ENCODE measurements around the gene TNFRSF19.

TNFRSF19 gene

DNA sequence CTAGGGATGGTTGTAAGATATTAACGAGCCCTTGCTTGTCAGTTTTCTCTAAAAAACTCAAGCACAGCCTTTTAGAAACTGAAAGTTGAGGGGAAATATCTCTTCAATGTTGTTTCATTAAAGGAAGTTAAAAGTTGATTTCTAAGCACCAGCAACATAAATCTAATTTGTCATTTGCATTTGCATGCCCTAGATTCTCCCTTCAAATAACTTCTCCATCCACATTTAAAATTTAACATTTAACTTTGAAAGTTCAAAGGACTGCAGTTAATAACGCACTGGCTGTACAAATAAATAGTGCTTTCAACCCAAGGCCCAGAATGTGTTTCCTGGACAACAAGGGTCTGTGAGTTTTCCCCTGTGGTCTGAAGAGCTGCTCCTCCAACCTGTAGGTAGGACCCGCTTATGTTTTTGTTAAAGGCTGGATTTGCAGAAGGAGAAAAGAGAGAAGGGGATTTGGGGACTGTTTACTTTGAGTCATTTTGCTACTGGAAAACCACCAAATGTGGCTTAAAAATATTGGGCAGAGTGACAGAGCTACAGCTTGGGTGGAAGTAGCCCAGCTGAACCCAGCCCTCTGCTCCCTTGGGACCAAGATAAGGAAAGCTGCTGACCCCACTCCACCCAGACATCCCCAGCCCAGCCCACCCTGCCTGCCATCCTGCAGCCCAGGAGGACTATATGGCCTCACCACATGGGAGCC lies 39.8 kb downstream of the TNFRSF19 start:
- Histone ChIP-seq H3K27me3 (ENCODE audit: insufficient read depth, poor library complexity, severe bottlenecking) (peaks cover 3% of the 10 kb centered on the region), H3K4me3 (replicated peaks; ENCODE audit: insufficient read depth, low read length) (no peak overlapping the region), H3K27ac (replicated peaks) (no peak overlapping the region)
- TF ChIP-seq SPI1 (IDR thresholded peaks at IDR 0.05; ENCODE audit: borderline replicate concordance, low read depth): no peak
- DNase-seq (ENCODE audit: low read depth in 1 of 2, low spot score in 1 of 2): no peak

DNA sequence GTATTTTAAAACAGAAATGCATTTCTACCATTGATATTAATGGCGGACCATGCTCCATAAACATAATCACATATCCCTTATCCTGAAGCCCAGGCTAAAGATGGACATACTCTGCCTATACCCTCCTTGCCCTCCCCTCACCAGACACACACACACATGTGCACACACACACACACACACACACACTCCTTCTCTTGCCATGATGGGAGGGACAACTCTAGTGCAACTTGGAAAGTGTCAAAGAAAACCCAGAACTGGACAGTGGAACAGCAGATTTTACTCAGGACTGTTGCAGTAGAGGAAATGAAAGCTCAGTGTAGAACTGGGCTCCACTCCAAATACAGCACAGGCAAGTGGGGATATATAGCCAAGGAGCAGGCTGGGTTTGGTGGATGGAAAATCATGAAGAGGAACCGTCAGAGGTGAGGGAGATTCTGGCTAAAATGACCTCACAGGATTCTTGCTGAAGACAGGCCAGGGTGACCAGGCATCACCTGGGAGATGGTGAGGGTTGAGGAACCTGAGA lies 40.8 kb downstream of the TNFRSF19 start:
- peaks cover 3% of the 10 kb centered on the region for H3K27me3 ChIP-seq (ENCODE audit: insufficient read depth, poor library complexity, severe bottlenecking)
- no peak overlapping the region for H3K4me3 ChIP-seq (replicated peaks; ENCODE audit: insufficient read depth, low read length)
- TF ChIP-seq GABPA (IDR thresholded peaks at IDR 0.05; ENCODE audit: low read depth): no peak
- TF ChIP-seq, protein P1, sequence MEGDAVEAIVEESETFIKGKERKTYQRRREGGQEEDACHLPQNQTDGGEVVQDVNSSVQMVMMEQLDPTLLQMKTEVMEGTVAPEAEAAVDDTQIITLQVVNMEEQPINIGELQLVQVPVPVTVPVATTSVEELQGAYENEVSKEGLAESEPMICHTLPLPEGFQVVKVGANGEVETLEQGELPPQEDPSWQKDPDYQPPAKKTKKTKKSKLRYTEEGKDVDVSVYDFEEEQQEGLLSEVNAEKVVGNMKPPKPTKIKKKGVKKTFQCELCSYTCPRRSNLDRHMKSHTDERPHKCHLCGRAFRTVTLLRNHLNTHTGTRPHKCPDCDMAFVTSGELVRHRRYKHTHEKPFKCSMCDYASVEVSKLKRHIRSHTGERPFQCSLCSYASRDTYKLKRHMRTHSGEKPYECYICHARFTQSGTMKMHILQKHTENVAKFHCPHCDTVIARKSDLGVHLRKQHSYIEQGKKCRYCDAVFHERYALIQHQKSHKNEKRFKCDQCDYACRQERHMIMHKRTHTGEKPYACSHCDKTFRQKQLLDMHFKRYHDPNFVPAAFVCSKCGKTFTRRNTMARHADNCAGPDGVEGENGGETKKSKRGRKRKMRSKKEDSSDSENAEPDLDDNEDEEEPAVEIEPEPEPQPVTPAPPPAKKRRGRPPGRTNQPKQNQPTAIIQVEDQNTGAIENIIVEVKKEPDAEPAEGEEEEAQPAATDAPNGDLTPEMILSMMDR (IDR thresholded peaks at IDR 0.05; ENCODE audit: insufficient read depth, low read length): no peak
- no peak for TF ChIP-seq REST (IDR thresholded peaks at IDR 0.05; ENCODE audit: insufficient replicate concordance, low read depth)
- no peak for TF ChIP-seq POLR2AphosphoS5 (IDR thresholded peaks at IDR 0.05; ENCODE audit: low read depth)
- no peak for TF ChIP-seq SPI1 (IDR thresholded peaks at IDR 0.05; ENCODE audit: borderline replicate concordance, low read depth)
- no peak for DNase-seq (ENCODE audit: low read depth in 1 of 2, low spot score in 1 of 2)
- H3K27ac ChIP-seq (replicated peaks): no peak overlapping the region

DNA sequence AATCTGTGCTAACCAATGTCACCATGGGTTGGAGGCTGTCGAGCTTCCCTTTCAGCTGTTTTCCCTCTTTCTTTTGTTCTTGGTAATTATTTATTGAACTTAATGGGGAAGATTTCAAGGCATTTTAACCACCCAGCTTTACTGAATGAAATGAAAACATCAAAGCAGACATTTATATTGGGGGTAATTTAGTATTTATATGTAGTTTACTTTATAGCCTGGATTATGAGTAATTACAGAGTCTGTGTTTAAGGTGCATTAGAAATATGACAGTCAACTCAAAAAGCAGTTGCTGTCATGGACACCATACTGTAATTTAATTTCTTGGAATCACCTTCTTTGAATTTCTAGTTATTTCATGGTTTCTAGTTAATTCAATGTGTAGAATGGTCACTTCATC lies 42.0 kb downstream of the TNFRSF19 start:
- TF ChIP-seq GABPA (IDR thresholded peaks at IDR 0.05; ENCODE audit: low read depth) (no peak), POLR2AphosphoS5 (IDR thresholded peaks at IDR 0.05; ENCODE audit: low read depth) (no peak), REST (IDR thresholded peaks at IDR 0.05; ENCODE audit: insufficient replicate concordance, low read depth) (no peak), SPI1 (IDR thresholded peaks at IDR 0.05; ENCODE audit: borderline replicate concordance, low read depth) (no peak)
- TF ChIP-seq, protein P1 (IDR thresholded peaks at IDR 0.05; ENCODE audit: insufficient read depth, low read length): no peak

DNA sequence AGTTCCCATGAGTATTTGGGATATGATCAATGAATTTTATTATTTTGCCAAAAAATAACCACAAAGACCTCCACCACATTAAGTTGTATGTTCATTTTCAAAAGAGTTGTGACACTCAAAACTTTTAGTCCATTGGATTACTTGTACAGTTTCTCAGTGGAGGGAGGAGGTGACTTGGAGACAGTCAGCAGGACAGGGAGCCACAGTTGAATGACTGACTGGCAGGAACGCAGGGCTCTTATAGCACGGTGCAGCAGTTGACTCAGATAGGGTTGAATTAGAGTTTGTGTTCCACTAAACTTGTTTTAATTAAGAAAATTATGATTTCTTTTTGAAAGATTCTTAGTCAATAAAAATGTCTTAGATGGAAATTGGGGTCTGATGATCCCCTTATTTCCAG lies 42.5 kb downstream of the TNFRSF19 start:
- no peak for DNase-seq (ENCODE audit: low read depth in 1 of 2, low spot score in 1 of 2)
- peaks cover 3% of the 10 kb centered on the region for H3K27me3 ChIP-seq (ENCODE audit: insufficient read depth, poor library complexity, severe bottlenecking)
- H3K27ac ChIP-seq (replicated peaks): no peak overlapping the region
- no peak overlapping the region for H3K4me3 ChIP-seq (replicated peaks; ENCODE audit: insufficient read depth, low read length)
- TF ChIP-seq REST (IDR thresholded peaks at IDR 0.05; ENCODE audit: insufficient replicate concordance, low read depth): no peak
- TF ChIP-seq, protein P1 (IDR thresholded peaks at IDR 0.05; ENCODE audit: insufficient read depth, low read length): no peak
- TF ChIP-seq SPI1 (IDR thresholded peaks at IDR 0.05; ENCODE audit: borderline replicate concordance, low read depth): no peak
- TF ChIP-seq GABPA (IDR thresholded peaks at IDR 0.05; ENCODE audit: low read depth): no peak
- no peak for TF ChIP-seq POLR2AphosphoS5 (IDR thresholded peaks at IDR 0.05; ENCODE audit: low read depth)

More for the DNA sequence above, 42.0 kb downstream of the TNFRSF19 start:
- no peak for DNase-seq (ENCODE audit: low read depth in 1 of 2, low spot score in 1 of 2)
- Histone ChIP-seq H3K27me3 (ENCODE audit: insufficient read depth, poor library complexity, severe bottlenecking) (peaks cover 3% of the 10 kb centered on the region), H3K4me3 (replicated peaks; ENCODE audit: insufficient read depth, low read length) (no peak overlapping the region), H3K27ac (replicated peaks) (no peak overlapping the region)
